HG02763 (cell line): ENCODE data around the gene KRT83.
A peak's percentile ranks its signal among the peaks of the same experiment; 100 is the strongest.
"Not testable (repeated sequence)": the region's sequence is repeated elsewhere in the genome, so short reads cannot be mapped to it uniquely, and the experiment has no call there.

Experiments
- ATAC-seq: cut with Tn5 transposase; IDR thresholded peaks from one replicate; pipeline ENCODE4 v1.9.1; 2021; ENCODE audit warnings: mild to moderate bottlenecking, moderate library complexity; ENCODE audit not compliant: unreplicated experiment

The KRT83 gene

DNA sequence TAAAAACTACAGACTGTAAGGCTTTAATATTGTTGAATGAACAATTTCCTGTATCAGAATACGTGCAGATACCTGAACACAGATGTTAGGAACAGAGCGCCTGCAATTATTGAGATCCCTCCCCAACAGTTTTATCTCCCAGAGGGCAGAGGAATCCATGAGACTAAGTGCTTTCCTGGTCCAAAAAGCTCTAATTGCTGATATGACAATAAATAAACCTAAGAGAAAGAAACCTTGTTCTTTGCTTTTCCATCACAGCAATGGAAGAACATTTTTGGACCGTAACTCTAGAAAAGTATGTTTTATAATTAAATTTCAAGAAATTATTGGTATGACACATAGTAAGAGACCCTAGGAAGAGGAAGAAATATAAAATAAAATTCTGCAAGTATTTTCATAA is 13.0 kb upstream of the KRT83 start:
- ATAC-seq = no peak

GRCh38 chr12:52333321-52333720 is 12.1 kb upstream of the KRT83 start:
- no peak for ATAC-seq

DNA sequence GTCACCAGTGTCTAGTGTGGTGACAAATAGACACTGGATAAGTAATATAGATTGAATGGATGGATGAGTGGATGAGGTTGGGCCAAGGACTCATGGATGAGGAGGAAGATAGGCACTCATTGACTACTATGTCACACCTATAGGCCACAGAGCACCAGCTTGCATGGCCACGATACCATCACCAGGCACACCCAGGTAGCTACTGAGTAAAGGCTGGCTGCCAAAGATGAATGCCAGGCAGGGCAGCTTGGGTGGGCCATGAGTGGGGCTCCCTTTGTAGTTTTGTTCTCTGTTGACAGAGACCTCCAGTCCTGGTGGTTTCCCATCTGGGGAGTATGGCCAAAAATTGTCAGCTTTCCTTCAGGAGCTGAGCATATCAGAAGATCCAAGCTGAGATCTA is 11.2 kb upstream of the KRT83 start:
- no peak for ATAC-seq

DNA sequence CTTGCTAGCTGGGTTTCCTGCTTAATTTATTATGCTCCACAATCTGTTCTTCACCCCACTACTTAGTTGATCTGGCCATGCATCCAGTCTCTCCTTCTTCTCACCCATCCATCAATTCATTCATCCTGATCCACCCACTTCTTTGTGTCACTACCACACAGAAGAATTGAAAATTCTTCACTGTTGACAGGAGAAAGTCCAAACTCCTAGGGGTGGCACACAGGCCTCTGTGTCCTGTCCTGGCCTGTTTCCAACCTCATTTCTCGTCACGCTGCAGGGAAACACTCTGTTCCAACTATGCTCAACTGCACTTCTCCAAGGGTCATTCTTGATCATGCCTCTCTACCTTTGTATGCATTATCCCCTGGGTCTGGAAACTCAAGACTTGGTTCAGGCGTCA is 10.6 kb upstream of the KRT83 start:
- no peak for ATAC-seq

GRCh38 chr12:52331039-52331438 is 9.8 kb upstream of the KRT83 start:
- no peak for ATAC-seq

DNA sequence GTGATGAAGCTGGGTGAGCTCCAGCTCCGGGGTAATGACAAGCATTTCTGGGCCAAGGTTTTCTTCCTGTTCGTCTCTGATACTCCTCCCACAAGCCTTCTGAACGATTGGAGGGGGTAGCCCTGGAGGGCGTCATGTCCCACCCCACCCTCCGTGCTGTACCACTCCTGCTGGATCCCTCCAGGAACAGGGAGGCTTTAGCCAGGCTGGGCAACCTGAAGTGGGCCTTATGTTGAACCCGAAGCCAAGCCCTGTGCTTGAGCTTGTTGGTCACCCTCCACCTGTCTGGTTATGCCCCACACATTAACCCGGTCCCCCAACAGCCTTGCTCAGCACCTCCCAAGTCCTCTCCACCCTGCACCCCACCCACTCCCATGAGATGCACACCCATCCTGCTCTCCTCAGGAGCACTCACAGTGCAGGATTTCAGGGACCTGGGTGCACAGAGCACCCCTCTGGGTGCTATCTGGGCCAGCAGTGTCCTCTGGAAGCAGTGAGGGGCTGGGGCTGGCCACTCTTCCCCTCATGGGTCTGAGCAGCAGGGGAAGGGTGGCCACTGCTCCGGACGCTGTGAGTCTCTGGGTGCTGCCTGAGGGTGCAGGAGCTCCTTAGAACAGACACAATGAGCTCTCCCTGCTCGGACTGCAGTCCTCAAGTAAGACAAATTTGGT is 6.8 kb upstream of the KRT83 start:
- ATAC-seq = no peak

- ATAC-seq = peak; percentile 83
Measured at GRCh38 chr12:52327052-52327829, 6.0 kb upstream of the KRT83 start.

DNA sequence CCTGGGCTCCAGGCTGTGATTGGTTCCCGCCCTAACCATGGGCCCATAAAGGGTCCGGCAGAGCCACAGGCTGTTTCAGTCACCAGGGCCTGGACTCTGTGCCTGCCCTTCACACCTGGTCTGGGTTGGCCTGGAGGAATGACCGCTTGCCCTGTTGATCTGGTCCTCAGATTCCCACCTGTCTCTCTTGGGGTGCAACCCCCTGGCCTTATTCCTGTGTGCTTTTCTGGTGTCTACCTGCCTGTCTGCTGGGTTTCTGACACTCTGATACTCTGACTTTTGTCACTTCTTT is 2.9 kb upstream of the KRT83 start:
- ATAC-seq = no peak

GRCh38 chr12:52323416-52324152 is 2.4 kb upstream of the KRT83 start:
- no peak for ATAC-seq

GRCh38 chr12:52323001-52323400 is 1.8 kb upstream of the KRT83 start:
- ATAC-seq = no peak

DNA sequence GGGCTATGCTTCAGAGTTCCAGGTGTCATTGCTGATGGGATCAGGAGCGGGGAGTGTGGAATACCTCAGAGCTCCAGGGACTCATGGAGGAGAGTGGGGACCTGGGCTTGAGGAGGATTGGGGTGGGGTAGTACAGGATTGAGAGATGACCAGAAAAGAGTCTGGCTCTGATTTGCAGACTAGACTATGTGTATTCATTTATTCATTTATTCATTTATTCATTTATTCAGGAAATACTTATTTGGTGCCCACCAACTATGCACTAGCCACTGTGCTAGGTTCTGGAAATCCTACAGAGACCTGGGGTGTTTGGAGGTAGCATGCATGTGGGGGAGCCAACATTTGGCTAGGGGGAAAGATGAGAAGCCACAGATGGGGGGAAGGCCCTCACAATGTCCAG is 871 bp upstream of the KRT83 start:
- no peak for ATAC-seq

DNA sequence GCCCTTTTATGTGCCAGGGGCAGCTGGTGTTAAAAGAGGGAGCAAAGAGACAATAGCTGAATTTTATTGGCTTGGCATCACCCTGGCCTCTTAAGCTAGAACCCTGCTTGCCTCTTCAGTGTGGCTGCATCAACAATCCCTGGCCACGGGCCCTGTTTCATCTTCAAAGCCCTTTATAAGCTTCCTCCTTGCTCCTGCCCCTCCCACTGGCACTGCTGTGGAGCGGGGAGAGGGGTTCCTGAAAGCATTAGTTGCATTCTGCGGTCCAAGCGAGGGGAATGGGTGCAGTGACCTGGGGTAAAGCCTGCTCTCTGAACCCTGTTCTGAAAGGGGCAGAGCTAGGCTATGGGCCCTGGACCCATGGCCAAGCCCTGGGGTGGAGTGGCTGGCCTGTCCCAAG is 220 bp upstream of the KRT83 start:
- ATAC-seq = no peak

- ATAC-seq = no peak
Measured at GRCh38 chr12:52319097-52319496, 2.1 kb downstream of the KRT83 start.

- ATAC-seq = no peak
Measured at GRCh38 chr12:52318241-52318990, 2.8 kb downstream of the KRT83 start.

DNA sequence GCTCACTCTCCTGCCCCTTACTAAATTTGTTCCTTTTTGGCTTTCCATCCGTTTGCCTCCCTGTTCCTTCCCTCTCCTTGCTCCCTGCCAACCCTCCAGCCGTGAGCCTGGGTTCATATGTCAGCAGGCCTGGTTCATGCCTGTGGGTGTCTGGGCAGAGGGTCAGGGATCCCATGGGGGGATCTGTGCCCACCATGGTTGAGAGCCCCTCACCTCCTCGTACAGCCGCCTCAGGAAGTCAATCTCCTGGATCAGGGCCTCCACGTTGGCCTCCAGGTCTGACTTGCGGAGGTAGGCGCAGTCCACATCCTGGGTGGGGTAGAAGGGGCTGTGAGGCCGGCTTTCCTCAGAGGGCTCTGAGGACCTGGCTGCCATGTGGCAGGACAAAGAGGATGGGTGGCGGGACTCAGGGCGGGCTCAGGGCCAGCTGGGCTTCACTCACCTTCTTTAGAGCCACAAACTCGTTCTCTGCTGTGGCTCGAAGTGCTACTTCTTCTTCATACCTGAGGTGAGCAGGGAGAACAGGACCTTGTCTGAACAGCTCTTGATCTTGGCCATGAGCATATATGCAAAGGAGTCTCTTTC is 3.6 kb downstream of the KRT83 start:
- ATAC-seq = no peak

GRCh38 chr12:52316701-52317100 is 4.5 kb downstream of the KRT83 start:
- ATAC-seq = no peak

- no peak for ATAC-seq
Measured at GRCh38 chr12:52316290-52316689, 4.9 kb downstream of the KRT83 start.

GRCh38 chr12:52315721-52316120 is 5.5 kb downstream of the KRT83 start:
- ATAC-seq = not testable (repeated sequence)

DNA sequence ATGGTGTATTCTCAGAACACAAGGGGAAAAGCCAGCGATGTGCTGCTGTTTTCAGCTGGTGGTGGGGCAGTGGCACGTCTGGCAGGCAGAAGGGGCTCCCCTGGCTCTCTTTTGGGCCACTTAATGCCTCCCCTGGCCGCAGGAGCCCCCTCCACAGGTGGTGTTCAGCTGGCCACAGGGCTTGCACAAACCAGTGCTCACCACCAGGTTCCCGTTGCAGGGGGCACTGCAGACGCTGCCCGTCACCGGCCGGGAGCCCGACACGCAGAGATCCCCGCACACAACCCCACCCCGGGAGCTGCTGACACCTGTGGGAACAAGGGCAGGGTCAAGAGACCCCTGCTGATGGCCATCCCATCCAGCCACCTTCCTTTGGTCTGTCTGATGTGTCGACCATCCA is 6.7 kb downstream of the KRT83 start:
- no peak for ATAC-seq

DNA sequence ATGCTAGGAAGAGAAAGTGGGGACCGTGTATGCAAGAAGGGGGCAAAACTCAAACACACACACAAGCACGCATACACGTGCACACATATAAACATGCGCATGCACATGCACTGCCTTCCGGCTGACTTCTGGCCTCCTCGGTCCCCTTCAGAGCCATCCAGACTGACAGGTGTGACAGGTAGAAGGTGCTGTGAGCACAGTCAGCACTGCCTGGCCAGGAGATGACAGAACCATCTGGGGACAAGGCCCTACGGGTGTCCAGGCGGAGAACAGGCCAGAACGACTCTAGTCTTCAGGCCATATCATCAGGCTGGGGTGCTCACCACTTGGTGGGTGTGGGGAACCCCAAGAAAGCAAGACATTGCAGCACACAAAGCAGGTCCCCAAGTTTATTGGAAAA is 7.3 kb downstream of the KRT83 start:
- no peak for ATAC-seq

GRCh38 chr12:52313461-52313860 is 7.7 kb downstream of the KRT83 start:
- no peak for ATAC-seq
